Measurements from ENCODE around the gene ANXA10.
"Not testable (repeated sequence)": the region's sequence is repeated elsewhere in the genome, so short reads cannot be mapped to it uniquely, and the experiment has no call there.

The ANXA10 gene

DNA sequence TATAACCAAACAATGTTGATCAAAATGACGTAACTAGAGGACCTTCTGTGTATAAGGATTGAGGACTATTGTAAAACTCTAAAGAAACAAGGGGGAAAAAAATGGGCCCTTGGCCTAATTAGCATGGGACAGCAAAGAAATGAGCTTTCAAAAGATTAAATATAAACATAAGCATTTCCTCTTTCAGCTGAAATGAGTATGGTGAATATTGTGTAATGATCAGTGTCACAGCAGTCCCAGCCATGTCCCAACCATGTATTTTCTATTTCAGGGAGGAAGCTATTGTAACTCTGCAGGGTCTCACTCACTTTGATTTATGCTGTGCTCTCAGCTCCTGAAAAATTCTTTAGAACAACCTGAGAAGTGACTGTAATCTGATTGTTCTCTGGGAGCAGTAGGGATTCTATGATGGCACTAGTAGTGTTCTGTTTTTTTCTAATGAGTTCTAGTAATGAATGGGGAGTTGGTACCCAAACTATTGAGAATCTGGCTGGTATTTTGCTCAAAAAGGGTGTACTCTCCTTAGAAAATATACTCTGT lies 25.8 kb downstream of the ANXA10 start:
- DNase-seq (ENCODE audit: low read depth, low spot score), result no peak

DNA sequence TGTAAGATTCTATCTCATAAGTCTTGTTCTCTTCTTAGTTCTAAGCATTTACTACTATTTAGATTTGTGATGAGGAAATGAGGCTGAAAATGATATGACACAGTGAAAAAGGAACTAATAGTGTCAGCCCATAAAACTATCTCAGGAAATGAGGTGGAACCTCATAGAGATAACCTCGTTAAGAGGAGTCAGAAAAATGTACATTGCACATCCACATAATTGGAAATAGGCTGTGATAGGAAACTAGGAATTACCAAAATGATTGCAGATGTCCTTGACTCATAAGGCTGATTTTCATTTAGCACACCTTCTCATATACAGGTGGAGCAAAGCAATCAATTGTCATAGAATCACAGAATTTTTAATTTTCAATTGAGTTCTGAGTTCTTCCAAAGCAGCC lies 26.8 kb downstream of the ANXA10 start:
- DNase-seq (ENCODE audit: low read depth, low spot score), result no peak

GRCh38 chr4:168119890-168120289 lies 27.6 kb downstream of the ANXA10 start:
- no peak for DNase-seq (ENCODE audit: low read depth, low spot score)

GRCh38 chr4:168120811-168121210 lies 28.5 kb downstream of the ANXA10 start:
- no peak for DNase-seq (ENCODE audit: low read depth, low spot score)

DNA sequence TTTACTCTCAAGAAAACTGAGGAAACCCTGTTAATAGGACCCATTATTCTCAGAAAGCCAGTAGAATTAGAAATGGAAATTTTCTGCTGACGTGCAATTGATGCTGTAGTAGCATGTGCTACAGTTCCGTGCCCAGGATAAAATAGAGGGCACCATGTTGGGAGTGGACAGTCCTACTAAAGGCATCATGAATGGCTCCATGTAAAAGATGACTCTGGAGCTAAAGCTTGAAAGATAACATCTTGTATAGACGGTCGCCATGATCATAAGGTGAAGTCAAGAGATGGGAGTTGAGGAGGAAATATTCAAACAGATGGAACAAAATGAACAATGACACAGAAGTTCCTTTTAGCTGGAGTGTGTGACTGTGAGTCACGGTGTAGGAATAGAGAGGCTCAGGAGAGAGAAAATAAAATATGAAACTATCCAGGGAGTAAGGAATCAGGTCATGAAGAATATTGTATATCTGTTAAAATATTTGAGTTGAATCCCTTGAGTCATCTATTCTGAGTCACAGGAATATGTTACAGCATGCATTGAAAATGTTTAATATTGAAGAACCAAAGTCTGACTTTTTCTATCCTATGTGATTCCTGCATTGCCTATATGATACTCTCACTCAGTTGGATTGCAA lies 31.8 kb downstream of the ANXA10 start:
- no peak for DNase-seq (ENCODE audit: low read depth, low spot score)

DNA sequence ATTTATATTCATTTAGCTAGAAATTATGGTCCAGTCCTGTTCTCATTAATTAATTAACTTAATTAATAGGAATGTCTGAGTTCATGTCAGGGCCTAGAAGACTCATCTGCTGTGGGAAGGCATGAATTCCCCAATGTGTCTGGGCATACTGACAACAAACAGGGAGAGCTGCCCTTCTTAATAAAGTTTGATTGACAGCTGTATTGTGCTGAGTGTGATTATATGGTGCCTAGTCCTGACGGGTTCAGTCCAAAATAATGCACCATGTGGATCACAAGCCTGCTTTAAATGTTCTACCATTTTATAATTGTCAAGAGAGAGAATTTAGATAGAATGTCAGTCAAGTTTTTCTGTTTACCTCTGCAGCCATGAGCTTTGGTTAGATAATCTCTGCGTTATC lies 34.6 kb downstream of the ANXA10 start:
- no peak for DNase-seq (ENCODE audit: low read depth, low spot score)

DNA sequence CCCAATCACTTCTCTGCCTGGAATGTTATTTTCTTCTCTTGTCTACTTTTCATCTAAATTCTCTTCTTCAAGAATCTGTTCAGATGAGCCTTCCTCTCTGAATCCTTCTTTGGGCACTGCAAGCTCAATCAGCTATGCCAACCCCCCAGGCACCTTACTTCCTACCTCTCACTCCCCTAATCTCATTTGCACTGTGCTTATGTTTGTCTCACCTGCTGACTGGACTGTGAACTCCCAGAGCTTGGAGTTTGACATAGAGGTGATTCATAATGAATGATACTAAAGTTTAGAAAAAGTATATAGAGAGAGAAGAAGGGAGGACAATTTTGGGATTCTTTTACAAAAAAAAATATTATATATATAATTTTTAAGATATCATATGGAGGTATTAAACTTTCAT lies 36.3 kb downstream of the ANXA10 start:
- DNase-seq (ENCODE audit: low read depth, low spot score), result no peak

DNA sequence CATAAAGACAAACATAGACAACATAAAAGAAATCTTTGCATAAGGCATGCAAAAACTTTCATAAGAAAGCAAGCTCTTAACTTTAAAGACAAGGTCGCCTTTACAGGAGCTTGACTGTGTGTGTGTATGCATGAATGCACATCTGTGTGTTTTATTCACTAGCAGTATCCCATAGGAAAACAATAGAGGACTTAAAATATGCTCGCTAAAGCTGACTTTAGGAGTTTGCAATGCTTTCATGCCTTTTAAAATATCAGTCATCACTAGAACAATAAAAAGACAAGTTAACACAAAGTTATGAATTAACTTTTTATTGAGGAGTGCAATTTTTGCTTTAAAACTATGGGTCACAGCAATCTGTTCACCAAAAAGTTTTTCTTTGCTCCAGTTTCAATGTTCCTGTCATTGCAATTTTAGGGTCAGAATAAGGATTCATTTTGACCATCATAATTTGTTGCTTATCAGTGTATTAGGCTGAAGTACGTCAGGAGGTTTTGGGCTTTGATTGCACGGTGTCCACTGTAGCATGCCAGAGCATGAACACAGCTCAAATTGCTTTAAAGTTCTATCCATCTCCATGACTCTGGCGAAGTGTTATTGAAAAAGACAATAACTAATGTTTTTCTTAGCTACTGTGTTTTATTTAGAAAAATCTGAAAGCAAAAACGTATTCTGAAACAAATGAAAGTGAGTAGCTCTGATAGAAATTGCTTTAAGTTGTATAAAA lies 36.9 kb downstream of the ANXA10 start:
- DNase-seq (ENCODE audit: low read depth, low spot score), result no peak

GRCh38 chr4:168129802-168130201 lies 37.5 kb downstream of the ANXA10 start:
- no peak for DNase-seq (ENCODE audit: low read depth, low spot score)

DNA sequence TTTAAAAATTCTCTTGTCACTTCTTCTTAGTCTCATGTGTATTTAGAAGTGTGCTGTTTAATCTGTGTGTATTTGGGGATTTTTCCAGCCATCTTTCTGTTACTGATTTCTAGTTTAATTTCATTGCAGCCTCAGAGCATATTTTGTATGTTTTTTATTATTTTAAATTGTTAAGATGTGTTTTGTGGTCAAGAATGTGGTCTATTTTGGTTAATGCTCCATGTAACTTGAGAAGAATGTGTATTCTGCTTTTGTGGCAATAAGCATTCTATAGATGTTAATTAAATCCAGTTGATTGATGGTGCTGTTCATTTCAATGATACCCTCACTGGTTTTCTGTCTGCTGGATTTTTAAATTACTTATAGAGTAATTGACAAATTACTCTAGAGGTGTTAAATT lies 38.9 kb downstream of the ANXA10 start:
- DNase-seq (ENCODE audit: low read depth, low spot score), result no peak

DNA sequence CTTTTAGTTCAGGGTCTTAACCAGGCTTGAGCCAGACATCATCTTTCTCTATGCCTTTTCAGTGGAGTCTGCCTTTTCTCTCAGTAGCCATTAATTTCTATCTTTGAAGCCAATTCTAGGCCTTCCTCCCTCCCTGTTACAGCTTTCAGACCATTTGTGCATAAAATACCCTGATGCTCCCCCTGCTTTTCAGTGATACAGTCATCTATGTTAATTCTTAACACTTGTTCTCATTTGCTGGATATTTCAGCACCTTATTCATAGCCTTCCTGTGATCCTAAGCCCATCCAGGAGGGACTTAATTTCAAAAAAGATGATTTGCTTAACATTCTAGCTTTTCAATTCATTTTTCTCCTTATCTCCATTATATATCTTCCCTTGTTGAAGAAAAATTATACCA lies 42.3 kb downstream of the ANXA10 start:
- no peak for DNase-seq (ENCODE audit: low read depth, low spot score)

- not testable (repeated sequence) for DNase-seq (ENCODE audit: low read depth, low spot score)
Observed at GRCh38 chr4:168135860-168136259, 43.5 kb downstream of the ANXA10 start.

GRCh38 chr4:168137695-168138094 lies 45.4 kb downstream of the ANXA10 start:
- DNase-seq (ENCODE audit: low read depth, low spot score), result not testable (repeated sequence)

DNA sequence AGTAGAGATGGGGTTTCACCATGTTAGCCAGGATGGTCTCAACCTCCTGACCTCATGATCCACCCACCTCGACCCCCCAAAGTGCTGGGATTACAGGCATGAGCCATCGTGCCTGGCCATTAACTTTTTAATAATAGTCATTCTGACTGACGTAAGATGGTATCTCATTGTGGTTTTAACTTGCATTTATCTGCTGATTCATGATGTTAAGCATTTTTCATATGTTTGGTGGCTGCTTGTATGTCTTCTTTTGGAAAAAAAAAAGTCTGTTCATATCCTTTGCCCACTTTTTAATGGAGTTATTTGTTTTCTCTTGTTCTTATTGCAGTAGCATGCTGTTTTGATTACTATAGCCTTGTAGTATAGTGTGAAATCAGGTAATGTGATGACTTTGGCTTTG lies 45.8 kb downstream of the ANXA10 start:
- no peak for DNase-seq (ENCODE audit: low read depth, low spot score)

DNA sequence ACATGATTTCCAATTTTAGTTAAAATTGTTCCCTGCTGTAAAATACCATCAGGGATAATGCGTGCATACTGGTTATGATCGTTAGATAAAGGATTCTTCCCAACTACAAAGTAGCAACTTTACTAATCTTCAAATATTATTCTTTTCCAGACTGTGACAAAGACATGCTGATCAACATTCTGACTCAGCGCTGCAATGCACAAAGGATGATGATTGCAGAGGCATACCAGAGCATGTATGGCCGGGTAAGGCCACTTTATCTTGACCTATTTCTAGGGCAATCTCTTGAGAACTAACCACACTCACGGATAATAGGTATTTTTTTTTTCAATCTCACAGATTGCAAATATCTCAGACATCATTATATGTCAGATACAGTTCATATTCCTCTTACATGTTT lies 47.0 kb downstream of the ANXA10 start:
- no peak for DNase-seq (ENCODE audit: low read depth, low spot score)

DNA sequence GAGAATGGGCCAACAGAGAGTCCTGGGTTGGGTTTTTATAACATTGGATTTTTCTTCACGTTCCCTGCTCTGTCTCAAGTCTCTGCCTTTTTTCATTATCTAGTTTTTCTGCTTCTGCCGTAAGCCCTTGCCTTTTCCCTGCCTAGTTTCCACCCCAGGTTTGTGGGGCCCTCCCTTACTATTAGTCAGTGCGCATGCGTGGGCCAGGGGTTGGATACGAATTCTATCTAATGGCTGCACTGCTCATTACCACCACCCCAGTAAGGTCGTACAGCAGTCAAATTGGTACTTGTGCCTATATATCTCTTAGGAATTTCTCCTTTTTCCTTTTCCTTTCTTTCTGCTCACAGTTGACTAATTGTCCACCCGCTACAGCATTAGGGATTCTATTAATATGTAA lies 49.4 kb downstream of the ANXA10 start:
- no peak for DNase-seq (ENCODE audit: low read depth, low spot score)

GRCh38 chr4:168143601-168144000 lies 51.3 kb downstream of the ANXA10 start:
- DNase-seq (ENCODE audit: low read depth, low spot score), result no peak

- DNase-seq (ENCODE audit: low read depth, low spot score), result no peak
Observed at GRCh38 chr4:168150420-168151050, 58.2 kb downstream of the ANXA10 start.

DNA sequence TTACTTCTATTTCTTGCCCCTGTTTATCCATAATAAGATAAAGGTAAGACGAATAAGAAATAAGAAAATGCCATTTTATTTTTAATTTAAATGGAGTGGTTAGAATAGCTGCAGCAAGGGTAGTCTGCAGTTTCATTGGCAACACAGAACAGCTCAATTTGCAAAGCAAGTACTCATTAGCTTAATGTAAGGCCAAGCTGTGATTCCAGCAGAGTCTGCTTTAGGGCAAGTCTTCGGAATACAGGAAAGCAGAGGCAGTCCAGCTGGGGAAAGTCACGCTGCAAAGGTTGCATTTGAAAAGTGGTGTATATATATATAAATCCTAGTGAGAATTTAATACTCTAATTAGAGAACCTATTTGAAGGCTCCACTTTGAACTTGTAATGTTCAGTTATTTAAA lies 59.0 kb downstream of the ANXA10 start:
- DNase-seq (ENCODE audit: low read depth, low spot score), result no peak

DNA sequence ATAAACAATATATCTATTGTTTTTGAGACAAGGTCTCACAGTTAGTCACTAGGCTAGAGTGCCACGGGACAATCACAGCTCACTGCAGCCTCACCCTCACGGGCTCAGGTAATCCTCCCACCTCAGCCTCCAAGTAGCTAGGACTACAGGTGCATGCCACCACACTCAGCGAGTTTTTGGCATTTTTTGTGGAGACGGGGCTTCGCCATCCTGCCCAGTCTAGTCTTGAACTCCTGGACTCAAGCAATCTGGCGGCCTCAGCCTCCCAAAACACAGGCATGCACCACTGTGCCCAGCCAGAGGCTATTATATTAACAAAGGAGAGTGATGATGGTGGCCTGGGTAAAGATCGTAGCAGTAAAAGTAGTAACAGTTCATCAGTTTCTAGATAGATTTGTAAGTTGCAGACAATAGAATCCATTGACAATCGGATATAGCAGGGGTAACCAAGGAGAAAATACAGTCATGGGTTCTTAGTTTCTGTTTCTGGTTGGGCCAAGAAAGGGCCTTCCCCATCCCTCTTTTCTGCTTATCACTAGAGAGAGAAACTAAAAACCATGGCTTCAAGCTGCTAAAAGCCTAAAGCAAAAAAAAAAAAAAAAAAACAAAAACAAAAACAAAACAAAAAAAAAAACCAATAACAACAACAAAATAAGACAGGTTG lies 60.6 kb downstream of the ANXA10 start:
- DNase-seq (ENCODE audit: low read depth, low spot score), result no peak

DNA sequence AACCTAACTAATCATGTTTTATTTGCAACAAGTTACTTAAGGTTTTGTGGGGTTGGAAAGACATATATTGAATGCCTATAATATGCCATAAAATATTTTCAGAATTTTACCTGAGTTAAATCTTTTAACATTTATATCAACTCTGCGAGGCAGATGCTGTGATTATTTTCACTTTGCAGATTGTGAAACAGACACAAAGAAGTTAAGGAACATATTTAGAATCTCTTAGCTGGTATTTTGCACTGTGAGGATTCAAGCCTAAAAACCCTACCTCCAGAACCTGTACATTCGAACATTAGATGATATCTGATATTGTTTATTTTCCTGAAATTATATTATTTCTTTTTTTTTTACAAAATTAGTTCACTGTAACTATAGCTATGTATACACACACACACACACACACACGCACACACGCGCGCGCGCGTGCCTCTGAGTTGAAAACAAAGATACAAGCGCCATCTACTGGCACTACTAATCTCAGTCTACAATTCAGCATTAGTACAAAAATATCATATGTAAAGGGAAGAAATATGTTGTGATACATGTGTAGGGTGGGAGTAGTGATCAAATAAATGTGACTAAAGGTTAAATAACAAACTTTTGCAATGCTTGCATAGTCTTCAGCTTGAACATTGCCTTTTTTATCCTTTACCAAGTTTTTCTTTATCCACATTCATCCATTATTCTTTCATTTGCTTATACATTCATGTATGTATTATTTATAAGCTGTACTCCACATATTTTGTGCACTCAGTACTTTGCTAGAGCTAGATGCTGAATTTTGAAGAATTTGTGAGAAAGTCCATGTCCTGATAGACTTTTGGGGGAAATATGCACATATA lies 61.5 kb downstream of the ANXA10 start:
- DNase-seq (ENCODE audit: low read depth, low spot score), result peak; percentile 11
